ENCODE measurements around the gene IL13RA2.

IL13RA2 gene

DNA sequence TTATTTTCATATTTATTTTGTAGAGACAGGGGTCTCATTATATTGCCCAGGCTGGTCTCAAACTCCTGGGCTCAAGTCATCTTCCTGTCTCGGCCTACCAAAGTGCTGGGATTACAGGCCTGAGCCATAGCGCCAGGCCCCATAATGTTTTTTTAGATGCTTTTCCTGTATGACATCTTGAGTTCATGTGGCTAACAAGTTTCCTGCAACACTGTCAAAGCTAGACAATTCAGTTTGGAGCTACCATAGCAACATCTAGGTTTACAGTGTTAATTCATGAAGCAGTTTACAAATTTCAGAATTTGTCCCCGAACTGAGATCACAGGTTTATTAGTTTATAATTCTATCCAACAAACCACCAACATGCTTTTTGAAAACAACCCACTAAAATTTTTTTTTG is 6.4 kb upstream of the IL13RA2 start:
- no peak for DNase-seq
- H3K4me1 Mint-ChIP-seq: no peaks in the 10 kb centered on the region
- no peak overlapping the region for H3K4me3 Mint-ChIP-seq
- no peak for ATAC-seq (replicated peaks)
- H3K9me3 Mint-ChIP-seq: no peaks in the 10 kb centered on the region
- H3K27me3 Mint-ChIP-seq: no peaks in the 10 kb centered on the region
- H3K36me3 Mint-ChIP-seq: no peaks in the 10 kb centered on the region
- no peak overlapping the region for H3K27ac Mint-ChIP-seq

GRCh38 chrX:115023139-115023538 is 5.7 kb upstream of the IL13RA2 start:
- DNase-seq (no peak), ATAC-seq (replicated peaks) (no peak)
- Mint-ChIP-seq H3K36me3 (no peaks in the 10 kb centered on the region), H3K4me1 (no peaks in the 10 kb centered on the region), H3K9me3 (no peaks in the 10 kb centered on the region), H3K27me3 (no peaks in the 10 kb centered on the region), H3K27ac (no peak overlapping the region), H3K4me3 (no peak overlapping the region)

GRCh38 chrX:115021121-115021520 is 3.7 kb upstream of the IL13RA2 start:
- Mint-ChIP-seq H3K27ac (no peak overlapping the region), H3K4me3 (no peak overlapping the region), H3K36me3 (no peaks in the 10 kb centered on the region), H3K27me3 (no peaks in the 10 kb centered on the region), H3K9me3 (no peaks in the 10 kb centered on the region), H3K4me1 (no peaks in the 10 kb centered on the region)
- DNase-seq (no peak), ATAC-seq (replicated peaks) (no peak)

DNA sequence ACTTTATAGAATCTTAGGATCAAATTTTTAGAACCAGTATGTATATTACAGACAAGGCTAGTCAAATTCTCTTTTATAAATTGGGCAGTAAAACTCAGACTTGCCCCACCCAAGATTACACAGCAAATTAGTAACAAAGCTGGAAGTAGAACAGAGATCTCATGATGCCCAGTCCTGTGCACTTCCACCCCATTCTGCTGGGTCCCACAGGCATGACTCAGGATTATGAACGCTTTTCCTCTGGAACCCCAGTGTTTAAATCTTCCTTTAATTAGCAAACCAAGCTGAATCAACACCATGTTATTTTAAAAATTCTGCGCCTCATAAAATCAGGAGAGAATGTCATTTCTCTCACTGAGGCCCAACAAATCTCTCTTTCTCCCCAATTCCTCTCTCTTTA is 1.5 kb upstream of the IL13RA2 start:
- ATAC-seq (replicated peaks) (no peak), DNase-seq (no peak)
- H3K36me3 Mint-ChIP-seq: no peaks in the 10 kb centered on the region
- no peaks in the 10 kb centered on the region for H3K27me3 Mint-ChIP-seq
- no peak overlapping the region for H3K27ac Mint-ChIP-seq
- H3K4me1 Mint-ChIP-seq: no peaks in the 10 kb centered on the region
- no peaks in the 10 kb centered on the region for H3K9me3 Mint-ChIP-seq
- H3K4me3 Mint-ChIP-seq: no peak overlapping the region

GRCh38 chrX:115018040-115018647 is 728 bp upstream of the IL13RA2 start:
- no peaks in the 10 kb centered on the region for H3K4me1 Mint-ChIP-seq
- ATAC-seq (replicated peaks): no peak

DNA sequence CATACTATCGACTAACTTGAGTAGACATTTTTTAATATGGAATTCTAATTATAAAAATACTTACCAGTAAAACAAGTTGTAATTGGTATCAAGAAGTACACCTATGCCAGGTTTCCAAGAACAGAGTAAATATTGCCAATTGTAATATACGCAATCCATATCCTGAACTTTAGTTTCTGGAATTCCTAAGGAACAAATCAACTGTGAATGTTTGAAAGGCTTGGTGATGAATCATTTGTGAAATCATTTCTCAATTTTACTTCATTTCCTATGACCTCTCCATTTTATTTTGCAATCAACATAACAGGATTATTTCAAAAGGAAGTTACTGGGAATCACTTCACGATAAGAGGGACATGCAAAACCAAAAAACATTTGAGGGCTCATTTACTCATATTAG is 3.7 kb downstream of the IL13RA2 start:
- H3K4me3 Mint-ChIP-seq: no peak overlapping the region
- H3K9me3 Mint-ChIP-seq: no peaks in the 10 kb centered on the region
- H3K27ac Mint-ChIP-seq: no peak overlapping the region
- ATAC-seq (replicated peaks): no peak
- H3K4me1 Mint-ChIP-seq: no peaks in the 10 kb centered on the region
- no peaks in the 10 kb centered on the region for H3K36me3 Mint-ChIP-seq
- no peak for DNase-seq
- H3K27me3 Mint-ChIP-seq: no peaks in the 10 kb centered on the region

More at GRCh38 chrX:115018040-115018647, 728 bp upstream of the IL13RA2 start:
- no peaks in the 10 kb centered on the region for H3K27me3 Mint-ChIP-seq
- no peak for DNase-seq
- no peaks in the 10 kb centered on the region for H3K9me3 Mint-ChIP-seq
- no peaks in the 10 kb centered on the region for H3K36me3 Mint-ChIP-seq
- H3K4me3 Mint-ChIP-seq: no peak overlapping the region
- H3K27ac Mint-ChIP-seq: no peak overlapping the region

DNA sequence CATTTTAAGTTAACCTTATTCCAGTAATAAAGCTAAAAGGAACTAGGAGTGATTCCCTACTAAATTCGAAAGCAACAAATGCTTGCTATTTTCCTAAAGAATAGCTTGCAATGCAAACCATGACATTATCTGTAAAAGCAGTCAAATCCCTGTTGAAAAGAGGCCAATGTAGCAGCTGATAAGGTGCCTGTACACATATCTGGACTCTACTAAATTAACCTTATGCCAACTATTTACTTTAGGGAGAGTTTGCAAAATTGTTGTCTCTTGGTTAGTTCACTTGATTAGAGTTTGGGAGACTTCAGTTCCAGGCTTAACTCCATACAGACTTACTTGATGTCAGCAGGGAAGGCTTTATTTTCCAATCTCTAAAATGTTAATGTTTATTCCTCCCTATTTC is 6.0 kb downstream of the IL13RA2 start:
- H3K27ac Mint-ChIP-seq: no peak overlapping the region
- no peaks in the 10 kb centered on the region for H3K27me3 Mint-ChIP-seq
- no peak for ATAC-seq (replicated peaks)
- no peak for DNase-seq
- no peaks in the 10 kb centered on the region for H3K4me1 Mint-ChIP-seq
- H3K4me3 Mint-ChIP-seq: no peak overlapping the region
- H3K36me3 Mint-ChIP-seq: no peaks in the 10 kb centered on the region
- no peaks in the 10 kb centered on the region for H3K9me3 Mint-ChIP-seq

DNA sequence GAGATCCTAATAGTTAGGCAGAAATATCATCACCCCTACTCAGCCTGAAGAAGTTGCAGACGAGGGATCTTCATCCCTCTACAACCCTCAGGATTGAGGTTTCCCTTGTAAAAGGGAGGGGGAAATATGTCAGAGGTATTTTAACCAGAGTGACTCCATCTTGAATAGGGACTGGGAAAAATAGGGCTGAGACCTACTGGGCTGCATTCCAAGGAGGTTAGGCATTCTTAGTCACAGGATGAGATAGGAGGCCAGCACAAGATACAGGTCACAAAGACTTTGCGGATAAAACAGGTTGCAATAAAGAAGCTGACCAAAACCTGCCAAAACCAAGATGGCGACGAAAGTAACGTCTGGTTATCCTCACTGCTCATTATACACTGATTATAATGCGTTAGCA is 17.5 kb downstream of the IL13RA2 start:
- Mint-ChIP-seq H3K27me3 (no peaks in the 10 kb centered on the region), H3K9me3 (peaks cover 3% of the 10 kb centered on the region in 2 donors), H3K4me3 (no peak overlapping the region), H3K27ac (no peak overlapping the region), H3K4me1 (no peaks in the 10 kb centered on the region), H3K36me3 (no peaks in the 10 kb centered on the region)
- no peak for DNase-seq
- no peak for ATAC-seq (replicated peaks)

DNA sequence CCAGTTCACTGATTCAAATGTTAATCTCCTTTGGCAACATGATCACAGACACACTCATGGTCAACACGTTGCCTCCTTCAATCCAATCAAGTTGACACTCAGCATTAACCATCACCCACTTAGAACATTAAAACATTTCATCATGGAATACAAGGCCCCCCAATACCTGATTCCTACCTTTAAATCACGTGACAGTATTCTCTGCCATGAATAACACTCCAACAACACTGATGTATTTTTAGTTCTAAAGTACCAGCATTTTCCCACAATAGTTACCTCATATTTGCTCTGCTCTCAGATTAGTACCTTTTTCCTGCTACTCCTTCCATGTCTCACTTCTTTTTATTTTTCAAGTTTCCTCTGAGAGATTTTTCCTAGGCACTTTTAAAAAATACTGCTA is 19.6 kb downstream of the IL13RA2 start:
- no peaks in the 10 kb centered on the region for H3K4me1 Mint-ChIP-seq
- no peaks in the 10 kb centered on the region for H3K27me3 Mint-ChIP-seq
- ATAC-seq (replicated peaks) (no peak), DNase-seq (no peak)
- peaks cover 3% of the 10 kb centered on the region in 2 donors for H3K9me3 Mint-ChIP-seq
- H3K27ac Mint-ChIP-seq: no peak overlapping the region
- H3K4me3 Mint-ChIP-seq: no peak overlapping the region
- H3K36me3 Mint-ChIP-seq: no peaks in the 10 kb centered on the region

DNA sequence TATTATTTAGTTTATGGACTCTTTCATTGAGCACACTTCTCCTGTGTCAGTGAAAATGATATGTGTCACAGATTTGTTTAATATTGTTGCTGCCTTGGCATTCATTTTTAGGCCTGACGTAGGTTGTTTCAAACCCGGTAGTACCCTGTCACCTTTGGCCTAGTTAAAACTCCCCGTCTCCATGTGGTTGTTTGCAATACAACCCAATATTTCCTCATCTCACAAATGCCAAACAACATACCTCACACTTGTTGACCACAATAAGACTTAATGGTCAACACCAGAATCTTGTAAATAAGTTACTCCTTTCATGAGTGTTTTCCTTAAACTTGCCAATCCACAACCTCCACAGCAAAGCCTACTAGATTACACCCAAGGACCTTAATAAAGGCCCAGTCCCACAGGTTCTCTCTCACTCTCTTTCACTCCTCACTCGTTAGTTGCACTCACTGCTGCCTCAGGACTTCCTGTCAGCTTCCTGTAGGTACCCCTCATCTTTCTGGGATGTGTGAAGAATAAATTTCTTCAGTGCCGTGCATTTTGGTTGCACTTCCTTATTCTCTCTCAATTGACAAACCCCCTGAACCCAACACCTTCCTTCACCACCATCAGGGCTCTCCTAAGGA is 31.3 kb downstream of the IL13RA2 start:
- H3K27ac Mint-ChIP-seq: no peak overlapping the region
- H3K9me3 Mint-ChIP-seq: no peaks in the 10 kb centered on the region
- H3K27me3 Mint-ChIP-seq: no peaks in the 10 kb centered on the region
- DNase-seq (no peak), ATAC-seq (replicated peaks) (no peak)
- no peaks in the 10 kb centered on the region for H3K36me3 Mint-ChIP-seq
- no peak overlapping the region for H3K4me3 Mint-ChIP-seq
- no peaks in the 10 kb centered on the region for H3K4me1 Mint-ChIP-seq

DNA sequence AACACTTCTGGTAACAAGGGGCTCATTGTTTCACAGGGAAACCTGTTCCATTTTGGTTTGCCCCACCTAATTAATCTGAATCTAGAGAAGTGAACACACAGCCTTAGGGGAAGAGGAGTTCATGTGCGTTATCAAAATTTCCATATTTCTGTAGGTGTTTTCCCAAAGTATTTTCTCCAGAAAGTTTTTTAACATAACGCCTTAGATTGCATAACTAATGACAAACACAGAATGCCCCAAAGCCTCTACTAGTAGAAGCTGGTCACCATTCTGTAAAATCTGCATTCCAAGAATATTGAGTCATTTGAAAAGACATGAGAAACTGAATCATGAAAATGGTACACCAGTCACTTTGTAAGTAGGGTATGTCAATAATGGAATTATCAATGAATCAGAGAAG is 41.1 kb downstream of the IL13RA2 start:
- H3K4me3 Mint-ChIP-seq: no peak overlapping the region
- H3K4me1 Mint-ChIP-seq: no peaks in the 10 kb centered on the region
- DNase-seq (no peak), ATAC-seq (replicated peaks) (no peak)
- H3K27ac Mint-ChIP-seq: no peak overlapping the region
- H3K27me3 Mint-ChIP-seq: no peaks in the 10 kb centered on the region
- peaks cover 0 to 1% of the 10 kb centered on the region in 2 donors for H3K9me3 Mint-ChIP-seq
- H3K36me3 Mint-ChIP-seq: no peaks in the 10 kb centered on the region

DNA sequence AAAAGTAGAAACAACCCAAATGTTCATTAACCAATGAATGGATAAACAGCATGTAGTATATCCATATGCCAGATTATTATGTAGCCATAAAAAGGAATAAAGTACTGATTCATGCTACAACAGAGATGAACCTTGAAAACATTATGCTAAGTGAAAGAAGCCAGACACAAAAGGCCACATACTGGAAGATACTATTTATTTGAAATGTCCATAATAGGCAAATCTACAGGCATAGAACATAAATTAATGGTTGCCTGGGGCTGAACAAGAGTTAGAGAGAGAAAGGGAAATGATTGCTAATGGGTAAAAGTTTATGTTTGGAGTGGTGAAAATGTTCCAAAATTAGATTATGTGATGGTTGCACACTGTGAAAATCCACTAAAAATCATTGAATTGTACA is 44.4 kb downstream of the IL13RA2 start:
- DNase-seq (no peak), ATAC-seq (replicated peaks) (no peak)
- Mint-ChIP-seq H3K4me3 (no peak overlapping the region), H3K27ac (no peak overlapping the region), H3K36me3 (no peaks in the 10 kb centered on the region), H3K27me3 (no peaks in the 10 kb centered on the region), H3K9me3 (peaks cover 0 to 1% of the 10 kb centered on the region in 2 donors), H3K4me1 (no peaks in the 10 kb centered on the region)

GRCh38 chrX:114970806-114971205 is 46.6 kb downstream of the IL13RA2 start:
- Mint-ChIP-seq H3K4me3 (no peak overlapping the region), H3K27ac (no peak overlapping the region), H3K9me3 (no peaks in the 10 kb centered on the region), H3K4me1 (no peaks in the 10 kb centered on the region), H3K36me3 (no peaks in the 10 kb centered on the region), H3K27me3 (peaks cover 0 to 7% of the 10 kb centered on the region in 2 donors)
- no peak for ATAC-seq (replicated peaks)
- no peak for DNase-seq

- Mint-ChIP-seq H3K27ac (no peak overlapping the region), H3K9me3 (no peaks in the 10 kb centered on the region), H3K36me3 (no peaks in the 10 kb centered on the region), H3K4me1 (no peaks in the 10 kb centered on the region), H3K4me3 (no peak overlapping the region), H3K27me3 (peaks cover 0 to 7% of the 10 kb centered on the region in 2 donors)
- no peak for DNase-seq
- ATAC-seq (replicated peaks): no peak
Observed at GRCh38 chrX:114964374-114964773, 53.0 kb downstream of the IL13RA2 start.

DNA sequence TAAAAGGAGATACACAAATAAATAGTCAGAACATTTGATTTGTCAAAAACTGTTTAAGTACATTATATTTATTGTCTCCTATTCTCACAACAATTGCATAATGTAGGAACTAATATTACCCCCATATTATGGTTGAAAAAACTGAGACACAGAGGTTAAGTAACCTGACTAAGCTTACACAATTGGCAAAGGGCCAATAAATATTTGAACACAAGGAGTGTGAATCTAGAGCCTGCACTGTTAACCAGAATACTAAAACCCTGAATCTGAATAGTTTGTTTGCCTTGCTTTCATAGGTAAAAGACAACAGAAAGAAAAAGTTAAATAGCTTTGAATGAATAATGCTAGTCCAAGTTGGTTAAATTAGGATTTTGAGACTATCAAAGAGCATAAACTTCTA is 55.2 kb downstream of the IL13RA2 start:
- H3K4me3 Mint-ChIP-seq: no peak overlapping the region
- no peak for ATAC-seq (replicated peaks)
- H3K9me3 Mint-ChIP-seq: no peaks in the 10 kb centered on the region
- no peak overlapping the region for H3K27ac Mint-ChIP-seq
- no peaks in the 10 kb centered on the region for H3K36me3 Mint-ChIP-seq
- H3K27me3 Mint-ChIP-seq: peaks cover 0 to 7% of the 10 kb centered on the region in 2 donors
- no peak for DNase-seq
- H3K4me1 Mint-ChIP-seq: no peaks in the 10 kb centered on the region

Measured in stimulated activated naive B cell treated with anti-CD40 and anti-IgM and Interleukin-4, amounts not matched to agents 10 μg/mL and 1 μg/mL and 100 μg/mL, for 72 hours (primary cell).